ENCODE data around the gene CDKN1A. TPM values are rescaled to one million over a fixed set of nuclear protein-coding genes. Genes with fewer than 3 reads are reported as not detected.

CDKN1A gene
- total and polyA plus RNA-seq, 10 of the 15 experiments (the other 5 are each of a cell fraction or from before 2014, with no cell fraction given) = 25.2 to 637 (median 216) TPM

DNA sequence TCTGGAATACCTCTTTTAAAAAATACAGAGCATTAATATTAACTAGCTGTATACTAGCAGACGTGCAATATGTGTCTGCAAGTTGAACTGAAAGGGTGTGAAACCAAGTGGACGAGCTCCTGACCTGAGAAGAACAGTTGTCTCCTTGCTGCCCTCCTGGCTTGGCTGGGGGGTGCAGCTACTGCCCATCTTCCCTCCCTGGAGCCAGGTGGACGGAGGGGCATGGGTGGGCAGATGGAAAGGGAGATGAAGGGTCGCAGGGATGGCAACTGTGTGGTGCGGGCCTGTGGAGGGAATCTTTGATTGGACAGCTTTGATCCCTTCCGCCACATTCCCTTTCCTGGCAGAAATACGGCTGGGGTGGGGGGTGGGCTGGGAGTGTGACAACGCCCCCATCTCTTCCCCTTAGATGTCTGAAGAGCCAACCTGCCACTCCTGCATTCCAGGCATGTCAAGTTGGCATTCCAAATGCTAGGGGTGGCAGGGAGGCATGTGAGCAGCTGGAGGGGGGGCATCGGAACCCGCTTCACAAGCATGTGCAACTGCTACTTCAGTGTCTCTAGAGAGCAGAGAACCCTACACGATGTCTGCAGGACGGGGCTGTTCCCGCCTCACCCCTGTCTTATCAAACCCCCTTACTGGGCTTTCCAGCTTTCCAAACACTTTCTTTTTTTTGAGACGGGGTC, 47.0 kb upstream of the CDKN1A start:
- Histone ChIP-seq H2AFZ (ENCODE audit: control insufficient read depth, low read depth, low read length) (no peak overlapping the region), H4K20me1 (ENCODE audit: control insufficient read depth, insufficient read depth) (no peaks in the 10 kb centered on the region), H3K4me2 (ENCODE audit: control insufficient read depth, insufficient read depth) (no peak overlapping the region), H3K27ac (ENCODE audit: control insufficient read depth, insufficient read depth) (no peak overlapping the region), H3K36me3 (ENCODE audit: control insufficient read depth in 2 of 2, insufficient read depth in 2 of 2, low read length in 1 of 2) (no peaks in the 10 kb centered on the region), H3K79me2 (ENCODE audit: control insufficient read depth, insufficient read depth, low read length) (no peaks in the 10 kb centered on the region), H3K27me3 (replicated peaks in 1 of 2; ENCODE audit: control insufficient read depth in 2 of 2, insufficient read depth in 2 of 2, low read length in 1 of 2) (no peaks in the 10 kb centered on the region), H3K4me1 (ENCODE audit: control insufficient read depth, insufficient read depth, low read length) (peaks cover 33% of the 10 kb centered on the region), H3K4me3 (no peak overlapping the region), H3K9me3 (replicated peaks; ENCODE audit: control insufficient read depth, insufficient read depth, low read length) (no peaks in the 10 kb centered on the region), H3K9ac (ENCODE audit: control insufficient read depth, insufficient read depth, low read length) (no peak overlapping the region)
- FAIRE-seq (no peak), ATAC-seq (no peak), DNase-seq (ENCODE audit: low read depth, low spot score) (no peak)
- no peak for TF ChIP-seq NFYB (IDR thresholded peaks at IDR 0.05; ENCODE audit: insufficient read depth, low read depth, low read length)
- TF ChIP-seq CHD2 (IDR thresholded peaks at IDR 0.05; ENCODE audit: borderline replicate concordance, low read depth, low read length) = no peak
- TF ChIP-seq, protein P1, sequence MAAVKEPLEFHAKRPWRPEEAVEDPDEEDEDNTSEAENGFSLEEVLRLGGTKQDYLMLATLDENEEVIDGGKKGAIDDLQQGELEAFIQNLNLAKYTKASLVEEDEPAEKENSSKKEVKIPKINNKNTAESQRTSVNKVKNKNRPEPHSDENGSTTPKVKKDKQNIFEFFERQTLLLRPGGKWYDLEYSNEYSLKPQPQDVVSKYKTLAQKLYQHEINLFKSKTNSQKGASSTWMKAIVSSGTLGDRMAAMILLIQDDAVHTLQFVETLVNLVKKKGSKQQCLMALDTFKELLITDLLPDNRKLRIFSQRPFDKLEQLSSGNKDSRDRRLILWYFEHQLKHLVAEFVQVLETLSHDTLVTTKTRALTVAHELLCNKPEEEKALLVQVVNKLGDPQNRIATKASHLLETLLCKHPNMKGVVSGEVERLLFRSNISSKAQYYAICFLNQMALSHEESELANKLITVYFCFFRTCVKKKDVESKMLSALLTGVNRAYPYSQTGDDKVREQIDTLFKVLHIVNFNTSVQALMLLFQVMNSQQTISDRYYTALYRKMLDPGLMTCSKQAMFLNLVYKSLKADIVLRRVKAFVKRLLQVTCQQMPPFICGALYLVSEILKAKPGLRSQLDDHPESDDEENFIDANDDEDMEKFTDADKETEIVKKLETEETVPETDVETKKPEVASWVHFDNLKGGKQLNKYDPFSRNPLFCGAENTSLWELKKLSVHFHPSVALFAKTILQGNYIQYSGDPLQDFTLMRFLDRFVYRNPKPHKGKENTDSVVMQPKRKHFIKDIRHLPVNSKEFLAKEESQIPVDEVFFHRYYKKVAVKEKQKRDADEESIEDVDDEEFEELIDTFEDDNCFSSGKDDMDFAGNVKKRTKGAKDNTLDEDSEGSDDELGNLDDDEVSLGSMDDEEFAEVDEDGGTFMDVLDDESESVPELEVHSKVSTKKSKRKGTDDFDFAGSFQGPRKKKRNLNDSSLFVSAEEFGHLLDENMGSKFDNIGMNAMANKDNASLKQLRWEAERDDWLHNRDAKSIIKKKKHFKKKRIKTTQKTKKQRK (IDR thresholded peaks at IDR 0.05; ENCODE audit: low read depth, low read length) = no peak
- TF ChIP-seq, protein P2, sequence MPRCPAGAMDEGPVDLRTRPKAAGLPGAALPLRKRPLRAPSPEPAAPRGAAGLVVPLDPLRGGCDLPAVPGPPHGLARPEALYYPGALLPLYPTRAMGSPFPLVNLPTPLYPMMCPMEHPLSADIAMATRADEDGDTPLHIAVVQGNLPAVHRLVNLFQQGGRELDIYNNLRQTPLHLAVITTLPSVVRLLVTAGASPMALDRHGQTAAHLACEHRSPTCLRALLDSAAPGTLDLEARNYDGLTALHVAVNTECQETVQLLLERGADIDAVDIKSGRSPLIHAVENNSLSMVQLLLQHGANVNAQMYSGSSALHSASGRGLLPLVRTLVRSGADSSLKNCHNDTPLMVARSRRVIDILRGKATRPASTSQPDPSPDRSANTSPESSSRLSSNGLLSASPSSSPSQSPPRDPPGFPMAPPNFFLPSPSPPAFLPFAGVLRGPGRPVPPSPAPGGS (IDR thresholded peaks at IDR 0.05; ENCODE audit: borderline replicate concordance, insufficient read depth, low read depth, low read length, poor library complexity, severe bottlenecking) = no peak
- no peak for TF ChIP-seq HDGF (IDR thresholded peaks at IDR 0.05)
- BruUV-seq (replicated peaks) = no TSS peak
- ChIA-PET RAD21 (ENCODE audit: unreplicated experiment) (interaction anchor here (1.2 kb wide), 1 partner anchor 32 kb away, joined by 4 read pairs; no protein-coding TSS in a partner anchor), SMC1A (ENCODE audit: uncharacterized antibody, unreplicated experiment) (interaction anchor here (1.7 to 4.1 kb wide), 4 partner anchors 12 to 35 kb away, joined by 4 to 23 read pairs (median 8); no protein-coding TSS in a partner anchor), POLR2A (interaction anchor here (0.8 to 2.0 kb wide), 4 partner anchors 20 to 35 kb away, joined by 3 to 7 read pairs (median 3); no protein-coding TSS in a partner anchor), CTCF (interaction anchor here (1.4 kb wide), 1 partner anchor 11 kb away, joined by 3 read pairs; no protein-coding TSS in a partner anchor)
- intact Hi-C loops (cut with micrococcal nuclease; ENCODE audit: unreplicated experiment) (no loop called here), in situ Hi-C loops (cut with MboI) (no loop called here)
- WGBS (ENCODE audit: insufficient coverage, insufficient replicate concordance, low lambda C conversion rate, missing lambda C conversion rate) = 77% methylated on average over 14 of the region's 14 CpGs
